Effector memory CD4-positive, alpha-beta T cell (primary cell): ENCODE results near the gene EME2.

Experiments used
- DNase-seq, 3 donors: peaks; one replicate each; pipeline ENCODE4 v3.0.0-alpha.2; 2020
- H3K27ac ChIP-seq: 2 replicates; pipeline ENCODE4 v1.7.0; 2013; ENCODE audit warnings: mild to moderate bottlenecking, low read length, moderate library complexity; ENCODE audit not compliant: insufficient read depth, poor library complexity, severe bottlenecking
- H3K27me3 ChIP-seq: replicated peaks from 2 replicates; pipeline ENCODE4 v1.7.0; 2013; ENCODE audit warnings: mild to moderate bottlenecking, low read length; ENCODE audit not compliant: insufficient read depth, control insufficient read depth, poor library complexity, severe bottlenecking
- H3K36me3 ChIP-seq: 2 replicates; pipeline ENCODE4 v1.7.0; 2013; ENCODE audit warnings: mild to moderate bottlenecking, low read length, moderate library complexity; ENCODE audit not compliant: control insufficient read depth, insufficient read depth
- H3K4me1 ChIP-seq: 2 replicates; pipeline ENCODE4 v1.7.0; 2013; ENCODE audit warnings: low read length, mild to moderate bottlenecking; ENCODE audit not compliant: control insufficient read depth, insufficient read depth, poor library complexity, severe bottlenecking
- H3K4me3 ChIP-seq: 2 replicates; pipeline ENCODE4 v1.7.0; 2013; ENCODE audit warnings: low read length, low read depth, mild to moderate bottlenecking; ENCODE audit not compliant: insufficient read depth, poor library complexity, severe bottlenecking
- H3K9me3 ChIP-seq: 2 replicates; pipeline ENCODE4 v1.7.0; 2013; ENCODE audit warnings: mild to moderate bottlenecking, low read length, moderate library complexity; ENCODE audit not compliant: control insufficient read depth
- total RNA-seq, 3 donors: gene quantifications; one replicate each; lab custom pipeline; 2026; lab: John Stamatoyannopoulos, UW

The EME2 gene
- 38.0 to 52.7 (median 43.2) reads per million in 3 donors for total RNA-seq

DNA sequence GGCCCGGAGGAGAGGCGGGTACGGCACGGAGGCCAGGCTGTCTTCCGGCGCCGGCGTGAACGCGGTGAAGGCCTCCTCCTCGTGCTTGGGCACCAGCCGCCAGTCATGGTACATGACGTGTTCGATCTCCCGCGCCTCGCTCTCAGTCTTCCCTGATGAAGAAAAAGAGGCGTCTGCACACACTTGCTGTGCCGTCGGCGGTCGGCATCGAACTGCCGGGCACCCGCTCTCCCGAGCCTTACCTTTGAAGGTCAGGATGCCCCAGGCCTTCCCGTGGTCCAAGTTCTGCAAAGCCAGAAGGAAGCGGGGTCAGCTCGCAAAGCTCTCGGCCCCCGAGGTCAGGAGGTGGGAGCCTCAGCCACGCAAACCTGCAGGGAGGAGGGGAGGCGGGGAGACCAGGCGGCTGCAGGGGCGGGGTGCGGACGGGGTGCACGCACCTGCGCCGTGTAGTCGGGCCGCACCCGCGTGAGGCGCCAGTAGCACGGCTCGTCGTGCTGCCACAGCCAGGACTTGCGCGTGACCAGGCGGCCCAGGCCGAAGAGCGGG, at the start of gene EME2:
EME2 (plus strand) TSS at position 449 of the 546 bp plus-strand sequence. CDS start 418 bp downstream, outside the sequence.
- peak in 2 of 3 donors; percentile 21 to 36 for DNase-seq
- peaks cover 34% of the 10 kb centered on the region for H3K36me3 ChIP-seq
- peaks cover 27% of the 10 kb centered on the region for H3K4me1 ChIP-seq
- H3K27me3 ChIP-seq: no peaks in the 10 kb centered on the region
- peak within 1 kb of the TSS; percentile 95 for H3K4me3 ChIP-seq
- peak within 1 kb of the TSS; percentile 82 for H3K27ac ChIP-seq
- H3K9me3 ChIP-seq: no peaks in the 10 kb centered on the region

DNA sequence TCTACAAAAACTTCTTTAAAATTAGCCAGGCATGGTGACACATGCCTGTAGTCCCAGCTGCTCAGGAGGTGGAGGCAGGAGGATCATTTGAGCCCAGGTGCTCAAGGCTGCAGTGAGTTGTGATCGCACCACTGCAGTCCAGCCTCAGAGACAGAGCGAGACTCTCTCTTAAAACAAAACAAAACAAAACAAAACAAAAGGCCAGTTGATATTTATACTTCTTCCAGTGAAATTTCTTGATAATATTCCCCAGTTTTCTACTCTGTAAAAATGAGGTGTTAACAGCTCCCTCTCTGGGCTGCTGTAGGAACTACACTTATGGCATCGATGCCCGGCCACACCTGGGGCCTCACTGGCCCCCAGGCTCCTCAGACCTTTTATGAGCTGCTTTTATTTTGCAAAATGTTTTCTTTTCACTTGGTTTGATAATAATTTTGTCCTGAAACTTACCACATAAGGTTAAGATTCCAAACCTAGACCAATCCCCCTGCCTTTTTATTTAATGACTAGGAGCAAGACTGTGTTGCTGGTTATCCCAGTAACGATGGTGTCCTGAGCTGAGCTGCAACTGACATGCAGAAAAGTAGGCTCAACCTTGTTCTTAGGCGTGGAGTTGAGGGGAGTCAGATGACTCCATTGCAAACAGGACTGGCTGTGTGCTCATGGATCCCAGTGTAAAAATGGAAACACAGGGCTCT, 49.0 kb upstream of the EME2 start:
- H3K27me3 ChIP-seq: no peaks in the 10 kb centered on the region
- H3K4me3 ChIP-seq: no peak overlapping the region
- peaks cover 16% of the 10 kb centered on the region for H3K4me1 ChIP-seq
- H3K9me3 ChIP-seq: no peaks in the 10 kb centered on the region
- no peak overlapping the region for H3K27ac ChIP-seq
- DNase-seq: peak in 1 of 3 donors; percentile 43
- peaks cover 21% of the 10 kb centered on the region for H3K36me3 ChIP-seq

- DNase-seq: no peak
- no peaks in the 10 kb centered on the region for H3K27me3 ChIP-seq
- no peak overlapping the region for H3K27ac ChIP-seq
- H3K36me3 ChIP-seq: peaks cover 30% of the 10 kb centered on the region
- no peak overlapping the region for H3K4me3 ChIP-seq
- peaks cover 16% of the 10 kb centered on the region for H3K4me1 ChIP-seq
- H3K9me3 ChIP-seq: no peaks in the 10 kb centered on the region
Observed at GRCh38 chr16:1724491-1724890, 48.1 kb upstream of the EME2 start.

GRCh38 chr16:1726661-1727502, 45.7 kb upstream of the EME2 start:
- no peak for DNase-seq
- Histone ChIP-seq H3K36me3 (peaks cover 40% of the 10 kb centered on the region), H3K4me1 (peaks cover 15% of the 10 kb centered on the region), H3K27me3 (no peaks in the 10 kb centered on the region), H3K4me3 (no peak overlapping the region), H3K9me3 (no peaks in the 10 kb centered on the region), H3K27ac (no peak overlapping the region)

DNA sequence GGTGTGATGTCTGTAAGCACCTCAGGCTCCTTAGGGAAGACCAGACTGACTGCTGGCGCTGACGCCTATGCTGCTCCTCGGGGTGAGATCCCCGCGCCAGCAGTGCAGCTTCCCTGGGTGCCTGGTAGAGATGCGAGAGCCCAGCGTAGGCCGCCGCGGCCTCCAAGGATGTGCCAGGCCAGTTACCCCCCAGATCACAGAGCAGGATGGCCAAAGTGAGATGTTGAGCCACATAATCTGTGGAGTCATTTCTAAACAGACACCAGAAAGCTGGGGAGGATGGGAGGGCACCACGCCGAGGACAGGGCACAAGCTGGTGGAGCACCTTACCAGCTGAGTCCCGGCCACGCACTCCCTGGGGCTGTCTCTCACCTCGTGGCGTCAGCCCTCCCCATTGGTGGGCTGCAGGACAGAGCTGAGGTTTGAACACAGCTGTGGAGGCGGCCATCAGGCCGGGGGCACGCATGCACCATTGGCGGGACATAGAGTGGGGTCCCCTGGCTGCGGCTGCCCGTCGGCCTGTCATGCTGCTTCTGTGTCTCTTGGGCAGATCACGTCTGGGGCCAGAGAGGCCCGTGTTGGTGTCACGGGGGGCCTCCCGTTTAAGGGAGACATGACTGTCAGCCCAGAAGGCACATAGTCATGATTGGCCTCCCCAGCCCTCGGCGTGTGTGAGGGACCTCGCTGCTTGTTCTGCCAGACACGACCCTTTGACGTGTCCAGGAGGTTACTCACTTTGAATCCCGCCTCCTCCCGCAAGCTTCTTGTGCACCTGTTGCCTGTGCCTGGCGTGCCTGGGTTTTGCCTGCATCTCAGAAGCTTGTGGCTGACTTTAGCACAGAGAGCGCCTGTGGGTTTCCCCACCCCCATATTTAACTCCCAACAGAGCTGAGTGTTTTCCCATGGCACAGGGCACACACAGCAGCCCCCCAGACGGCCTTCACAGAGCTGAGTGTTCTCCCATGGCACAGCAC, 44.7 kb upstream of the EME2 start:
- H3K4me1 ChIP-seq: peaks cover 8% of the 10 kb centered on the region
- no peaks in the 10 kb centered on the region for H3K9me3 ChIP-seq
- DNase-seq: no peak
- no peaks in the 10 kb centered on the region for H3K27me3 ChIP-seq
- peaks cover 51% of the 10 kb centered on the region for H3K36me3 ChIP-seq
- H3K27ac ChIP-seq: no peak overlapping the region
- H3K4me3 ChIP-seq: no peak overlapping the region

- no peak for DNase-seq
- Histone ChIP-seq H3K9me3 (no peaks in the 10 kb centered on the region), H3K4me1 (no peaks in the 10 kb centered on the region), H3K36me3 (peaks cover 62% of the 10 kb centered on the region), H3K27me3 (no peaks in the 10 kb centered on the region), H3K4me3 (no peak overlapping the region), H3K27ac (no peak overlapping the region)
Observed at GRCh38 chr16:1729026-1729425, 43.6 kb upstream of the EME2 start.

DNA sequence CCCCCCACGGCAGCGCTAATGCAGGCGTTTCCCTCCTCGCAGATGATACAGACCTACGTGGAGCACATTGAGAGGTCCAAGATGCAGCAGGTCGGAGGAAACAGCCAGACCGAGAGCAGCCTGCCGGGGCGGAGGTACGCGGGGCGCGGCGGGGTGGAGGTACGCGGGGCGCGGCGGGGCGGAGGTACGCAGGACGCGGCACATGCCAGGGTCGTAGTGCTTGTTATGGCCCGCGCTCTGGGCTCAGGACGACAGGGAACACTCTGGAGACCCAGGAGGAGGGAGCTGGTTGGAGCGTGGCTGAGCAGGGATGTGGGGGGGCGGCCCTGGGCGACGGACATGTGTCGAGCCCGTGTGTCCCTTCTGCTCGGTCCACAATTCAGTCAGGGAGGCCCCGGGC, 43.2 kb upstream of the EME2 start:
- DNase-seq: no peak
- H3K27me3 ChIP-seq: no peaks in the 10 kb centered on the region
- H3K4me3 ChIP-seq: no peak overlapping the region
- no peaks in the 10 kb centered on the region for H3K9me3 ChIP-seq
- peaks cover 64% of the 10 kb centered on the region for H3K36me3 ChIP-seq
- H3K4me1 ChIP-seq: no peaks in the 10 kb centered on the region
- no peak overlapping the region for H3K27ac ChIP-seq

DNA sequence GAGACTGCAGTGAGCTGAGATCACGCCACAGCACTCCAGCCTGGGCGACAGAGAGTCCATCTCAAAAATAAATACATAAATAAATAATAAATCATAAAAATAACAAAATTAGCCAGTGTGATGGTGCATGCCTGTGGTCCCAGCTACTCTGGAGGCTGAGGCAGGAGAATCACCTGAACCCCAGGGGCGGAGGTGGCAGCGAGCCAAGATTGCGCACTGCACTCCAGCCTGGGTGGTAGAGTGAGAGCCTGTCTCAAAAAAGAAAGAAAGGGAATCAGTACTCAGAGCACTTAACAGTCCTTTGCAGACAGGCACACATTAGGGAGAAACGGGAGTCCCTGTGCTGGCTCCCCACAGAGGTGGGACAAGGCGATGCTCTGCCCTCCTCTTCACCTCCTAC, 41.5 kb upstream of the EME2 start:
- Histone ChIP-seq H3K4me3 (no peak overlapping the region), H3K36me3 (peaks cover 68% of the 10 kb centered on the region)

GRCh38 chr16:1731603-1732002, 41.0 kb upstream of the EME2 start:
- Histone ChIP-seq H3K36me3 (peaks cover 63% of the 10 kb centered on the region), H3K27ac (no peak overlapping the region), H3K9me3 (no peaks in the 10 kb centered on the region), H3K4me1 (no peaks in the 10 kb centered on the region), H3K27me3 (no peaks in the 10 kb centered on the region), H3K4me3 (no peak overlapping the region)
- no peak for DNase-seq

More for the DNA sequence above, 41.5 kb upstream of the EME2 start:
- H3K4me1 ChIP-seq: no peaks in the 10 kb centered on the region
- no peaks in the 10 kb centered on the region for H3K27me3 ChIP-seq
- H3K9me3 ChIP-seq: no peaks in the 10 kb centered on the region
- no peak for DNase-seq
- H3K27ac ChIP-seq: no peak overlapping the region
